WTC11 (cell line): Measurements from ENCODE around the gene AP5B1. TPM values are rescaled to one million over a fixed set of nuclear protein-coding genes. Genes with fewer than 3 reads are reported as not detected.
A peak's percentile ranks its signal among the peaks of the same experiment; 100 is the strongest.

Source experiments
- ATAC-seq: fragments of 200-7000 bp; cut with Tn5 transposase; 2 replicates; pipeline ENCODE4 v1.10.0; 2021; ENCODE audit warnings: mild to moderate bottlenecking, moderate library complexity
- CTCF ChIA-PET: fragments of 300-600 bp; sonication (Branson Sonifier 250); formaldehyde crosslinking; loops from one replicate; lab custom pipeline; 2021; ENCODE audit warnings: antibody characterized with exemption; lab: Charles Lee
- POLR2A ChIA-PET: fragments of 350-600 bp; sonication (Branson Sonifier 250); formaldehyde crosslinking; loops from one replicate; lab custom pipeline; 2021; ENCODE audit warnings: antibody characterized with exemption; lab: Charles Lee
- DNase-seq: peaks from one replicate; pipeline ENCODE4 v3.0.0; 2021; ENCODE audit warnings: low spot score
- H3K27ac Mint-ChIP-seq: 2 replicates; pipeline ENCODE4 v1.8.0; 2021; ENCODE audit warnings: mixed read lengths
- H3K27me3 Mint-ChIP-seq: 2 replicates; pipeline ENCODE4 v1.8.0; 2021; ENCODE audit warnings: low read depth, mild to moderate bottlenecking, moderate library complexity, mixed read lengths
- H3K36me3 Mint-ChIP-seq: 2 replicates; pipeline ENCODE4 v1.8.0; 2021; ENCODE audit warnings: mixed read lengths
- H3K4me1 Mint-ChIP-seq: 2 replicates; pipeline ENCODE4 v1.8.0; 2022; ENCODE audit warnings: mixed read lengths
- H3K4me3 Mint-ChIP-seq: 2 replicates; pipeline ENCODE4 v1.8.0; 2021; ENCODE audit warnings: mild to moderate bottlenecking, moderate library complexity, mixed read lengths
- H3K9me3 Mint-ChIP-seq: 2 replicates; pipeline ENCODE4 v1.8.0; 2021; ENCODE audit warnings: mixed read lengths
- ATF2 ChIP-seq: sonication (generic); formaldehyde crosslinking; IDR thresholded peaks from 2 replicates; pipeline ENCODE4 v1.8.1; 2022; ENCODE audit warnings: low read depth, missing genetic modification reagents, borderline replicate concordance
- GRHL2 ChIP-seq: fragments of 250-450 bp; sonication (Bioruptor Pico); IDR thresholded peaks from 2 replicates; pipeline ENCODE4 v1.8.0; 2022; ENCODE audit warnings: mild to moderate bottlenecking, moderate library complexity; ENCODE audit not compliant: insufficient replicate concordance, severe bottlenecking
- GTF2I ChIP-seq: fragments of 250-450 bp; sonication (Bioruptor Pico); conservative IDR thresholded peaks from 2 replicates; pipeline ENCODE4 v1.4.0; 2021; ENCODE audit warnings: mild to moderate bottlenecking
- HMGXB4 ChIP-seq: sonication (generic); formaldehyde crosslinking; IDR thresholded peaks from 2 replicates; pipeline ENCODE4 v1.8.1; 2023; ENCODE audit warnings: mild to moderate bottlenecking, moderate library complexity, missing genetic modification reagents
- JUN ChIP-seq: sonication (generic); formaldehyde crosslinking; IDR thresholded peaks from 2 replicates; pipeline ENCODE4 v1.8.0; 2023; ENCODE audit warnings: mild to moderate bottlenecking, missing genetic modification reagents
- MXD4 ChIP-seq: fragments of 250-450 bp; sonication (Bioruptor Pico); IDR thresholded peaks from 2 replicates; pipeline ENCODE4 v1.8.0; 2021; ENCODE audit warnings: mild to moderate bottlenecking, moderate library complexity, borderline replicate concordance
- NFYB ChIP-seq: sonication (generic); formaldehyde crosslinking; conservative IDR thresholded peaks from 2 replicates; pipeline ENCODE4 v1.8.0; 2022; ENCODE audit warnings: low read depth, missing genetic modification reagents
- RELA ChIP-seq: sonication (generic); formaldehyde crosslinking; IDR thresholded peaks from 2 replicates; pipeline ENCODE4 v1.8.1; 2022; ENCODE audit warnings: missing genetic modification reagents, mild to moderate bottlenecking, borderline replicate concordance
- STAT6 ChIP-seq: sonication (generic); formaldehyde crosslinking; conservative IDR thresholded peaks from 2 replicates; pipeline ENCODE4 v1.8.1; 2023; ENCODE audit warnings: mild to moderate bottlenecking, low read depth, missing genetic modification reagents, moderate library complexity
- TEAD4 ChIP-seq: sonication (generic); formaldehyde crosslinking; IDR thresholded peaks from 2 replicates; pipeline ENCODE4 v1.8.0; 2022; ENCODE audit warnings: mild to moderate bottlenecking, missing genetic modification reagents
- ZMAT4 ChIP-seq: fragments of 250-450 bp; sonication (Bioruptor Pico); IDR thresholded peaks from 2 replicates; pipeline ENCODE4 v1.9.0; 2021; ENCODE audit warnings: mild to moderate bottlenecking
- ZNF416 ChIP-seq: fragments of 250-450 bp; sonication (Bioruptor Pico); IDR thresholded peaks from 2 replicates; pipeline ENCODE4 v1.9.0; 2021; ENCODE audit warnings: mild to moderate bottlenecking, inconsistent platforms
- ZNF423 ChIP-seq: fragments of 250-450 bp; sonication (Bioruptor Pico); IDR thresholded peaks from 2 replicates; pipeline ENCODE4 v2.1.2; 2022; ENCODE audit warnings: mild to moderate bottlenecking, moderate library complexity
- ZNF425 ChIP-seq: fragments of 250-450 bp; sonication (Bioruptor Pico); conservative IDR thresholded peaks from 2 replicates; pipeline ENCODE4 v1.9.0; 2021; ENCODE audit warnings: mild to moderate bottlenecking
- ZNF512 ChIP-seq: sonication (generic); formaldehyde crosslinking; IDR thresholded peaks from 2 replicates; pipeline ENCODE4 v1.8.1; 2022; ENCODE audit warnings: missing genetic modification reagents, borderline replicate concordance
- ZNF671 ChIP-seq: fragments of 250-450 bp; sonication (Bioruptor Pico); IDR thresholded peaks from 2 replicates; pipeline ENCODE4 v1.8.0; 2021; ENCODE audit warnings: mild to moderate bottlenecking
- total RNA-seq: library from RNA; stranded (reverse); gene quantifications from 3 replicates; pipeline ENCODE4 v1.2.3, GENCODE V29; 2021

The AP5B1 gene
- total RNA-seq, 1 experiment from 2014 or later: 17.2 TPM

- peak; percentile 6; the same call in 1 of the 2 replicates for TF ChIP-seq ZNF423
- no peak for TF ChIP-seq ZMAT4 (CRISPR knock-in tag)
- no peak for TF ChIP-seq GRHL2 (CRISPR knock-in tag)
- TF ChIP-seq ZNF512 (CRISPR knock-in tag): no peak
- TF ChIP-seq ATF2 (CRISPR knock-in tag): no peak
- TF ChIP-seq RELA (CRISPR knock-in tag): no peak
- Mint-ChIP-seq H3K36me3 (peaks cover 1% of the 10 kb centered on the region; the same call in 1 of the 2 replicates), H3K9me3 (no peaks in the 10 kb centered on the region), H3K27ac (peak overlapping the region; percentile 65; the same call in 1 of the 2 replicates), H3K27me3 (peaks cover 39% of the 10 kb centered on the region), H3K4me3 (peak overlapping the region; percentile 46; the same call in 1 of the 2 replicates), H3K4me1 (peaks cover 43% of the 10 kb centered on the region)
- ChIA-PET CTCF (interaction anchor here (0.5 to 8.5 kb wide), 12 partner anchors 9 to 110 kb away, joined by 3 to 151 read pairs (median 6); partner anchors contain the start of genes AP5B1, FIBP, MUS81 and SNX32), POLR2A (interaction anchor here (0.7 to 2.1 kb wide), 5 partner anchors 10 to 99 kb away, joined by 3 to 6 read pairs (median 3); no protein-coding TSS in a partner anchor)
- ATAC-seq: no peak
- DNase-seq: no peak
These were observed 8.7 kb upstream of the AP5B1 start for GRCh38 chr11:65789230-65790103.

GRCh38 chr11:65788821-65789220 is 8.0 kb upstream of the AP5B1 start:
- Mint-ChIP-seq H3K4me3 (peak overlapping the region; percentile 91), H3K27ac (peak overlapping the region; percentile 65; the same call in 1 of the 2 replicates), H3K27me3 (peaks cover 45% of the 10 kb centered on the region), H3K36me3 (no peaks in the 10 kb centered on the region), H3K9me3 (no peaks in the 10 kb centered on the region), H3K4me1 (peaks cover 49% of the 10 kb centered on the region)
- CTCF ChIA-PET: interaction anchor here (1.2 to 8.5 kb wide), 9 partner anchors 9 to 96 kb away, joined by 4 to 151 read pairs (median 7); partner anchors contain the start of genes AP5B1, MUS81 and SNX32
- POLR2A ChIA-PET: interaction anchor here (0.7 to 2.1 kb wide), 3 partner anchors 9 to 99 kb away, joined by 3 to 6 read pairs (median 4); no protein-coding TSS in a partner anchor
- ATAC-seq (no peak), DNase-seq (no peak)
- no peak for TF ChIP-seq NFYB (CRISPR knock-in tag)
- TF ChIP-seq JUN (CRISPR knock-in tag): no peak
- TF ChIP-seq ZNF671 (CRISPR knock-in tag): no peak
- TF ChIP-seq STAT6: no peak
- no peak for TF ChIP-seq TEAD4 (CRISPR knock-in tag)
- no peak for TF ChIP-seq MXD4
- TF ChIP-seq ZNF416 (CRISPR knock-in tag): no peak
- no peak for TF ChIP-seq RELA (CRISPR knock-in tag)
- no peak for TF ChIP-seq ZNF425 (CRISPR knock-in tag)
- TF ChIP-seq GTF2I: no peak
- no peak for TF ChIP-seq GRHL2 (CRISPR knock-in tag)
- TF ChIP-seq HMGXB4 (CRISPR knock-in tag): no peak
